ENCODE data around the gene SDHA.
"Not testable (repeated sequence)": the region's sequence is repeated elsewhere in the genome, so short reads cannot be mapped to it uniquely, and the experiment has no call there.

Gene SDHA

GRCh38 chr5:219991-220390, 1.9 kb downstream of the SDHA start:
- no peak for TF ChIP-seq CTCF (IDR thresholded peaks at IDR 0.05; ENCODE audit: low read depth, low read length, missing control alignments)
- H3K4me3 ChIP-seq (replicated peaks; ENCODE audit: low read depth, low read length), result peak overlapping the region; percentile 93

GRCh38 chr5:222951-223715, 5.0 kb downstream of the SDHA start:
- not testable (repeated sequence) for H3K4me3 ChIP-seq (replicated peaks; ENCODE audit: low read depth, low read length); DNase-seq (ENCODE audit: extremely low read depth, low read depth)

More at GRCh38 chr5:219991-220390, 1.9 kb downstream of the SDHA start:
- DNase-seq (ENCODE audit: extremely low read depth, low read depth), result no peak

DNA sequence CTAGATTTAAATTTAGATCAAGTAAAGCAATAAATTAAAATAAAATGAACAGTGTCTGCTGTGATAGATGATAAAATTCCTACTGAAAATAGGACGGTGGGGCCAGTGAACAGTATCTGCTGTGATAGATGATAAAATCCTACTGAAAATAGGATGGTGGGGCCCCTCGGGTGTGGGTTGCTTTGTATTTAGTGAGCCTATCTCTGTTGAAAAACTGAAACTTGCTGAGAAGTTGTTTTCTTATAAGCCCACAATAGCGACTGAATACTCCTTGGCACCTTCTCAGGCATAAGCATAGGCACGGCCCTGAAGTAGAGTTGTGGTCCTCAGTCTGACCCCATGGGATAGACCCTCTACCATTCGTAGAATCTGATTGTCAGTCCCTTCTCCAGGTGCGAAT, 5.7 kb downstream of the SDHA start:
- no peak overlapping the region for H3K4me3 ChIP-seq (replicated peaks; ENCODE audit: low read depth, low read length)
- TF ChIP-seq CTCF (IDR thresholded peaks at IDR 0.05; ENCODE audit: low read depth, low read length, missing control alignments), result no peak
- no peak for DNase-seq (ENCODE audit: extremely low read depth, low read depth)

DNA sequence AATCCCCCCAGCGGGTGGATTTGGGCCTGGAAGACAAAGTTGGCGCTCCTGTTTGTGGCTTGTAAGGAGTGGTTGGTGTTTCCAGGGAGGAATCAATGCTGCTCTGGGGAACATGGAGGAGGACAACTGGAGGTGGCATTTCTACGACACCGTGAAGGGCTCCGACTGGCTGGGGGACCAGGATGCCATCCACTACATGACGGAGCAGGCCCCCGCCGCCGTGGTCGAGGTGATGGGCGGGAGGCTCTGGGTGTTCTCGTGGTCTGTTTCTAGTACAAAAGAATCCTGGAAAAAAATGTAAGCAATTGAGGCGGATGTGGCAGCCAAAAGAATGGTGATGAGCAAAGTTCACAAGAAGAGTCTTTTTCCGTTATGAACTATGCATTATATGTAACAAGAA, 7.2 kb downstream of the SDHA start:
- TF ChIP-seq CTCF (IDR thresholded peaks at IDR 0.05; ENCODE audit: low read depth, low read length, missing control alignments), result no peak
- DNase-seq (ENCODE audit: extremely low read depth, low read depth), result no peak
- no peak overlapping the region for H3K4me3 ChIP-seq (replicated peaks; ENCODE audit: low read depth, low read length)

GRCh38 chr5:227375-227774, 9.3 kb downstream of the SDHA start:
- H3K4me3 ChIP-seq (replicated peaks; ENCODE audit: low read depth, low read length); DNase-seq (ENCODE audit: extremely low read depth, low read depth): not testable (repeated sequence)

DNA sequence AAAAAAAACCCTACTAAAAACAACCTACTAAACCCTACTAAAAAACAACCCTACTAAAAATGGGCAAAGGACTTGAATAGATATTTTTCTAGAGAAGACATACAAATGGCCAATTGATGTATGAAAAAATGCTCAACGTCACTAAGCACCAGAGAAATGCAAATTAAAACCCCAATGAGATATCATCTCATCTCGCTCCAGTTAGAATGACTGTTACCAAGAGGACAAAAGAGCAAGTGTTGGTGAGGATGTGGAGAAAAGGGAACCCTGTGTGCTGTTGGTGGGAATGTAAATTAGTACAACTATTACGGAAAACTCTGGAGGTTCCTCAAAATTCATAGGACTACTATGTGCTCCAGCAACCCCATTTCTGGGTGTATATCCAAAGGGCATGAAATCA, 10.8 kb downstream of the SDHA start:
- H3K4me3 ChIP-seq (replicated peaks; ENCODE audit: low read depth, low read length), result no peak overlapping the region
- DNase-seq (ENCODE audit: extremely low read depth, low read depth), result no peak
- TF ChIP-seq CTCF (IDR thresholded peaks at IDR 0.05; ENCODE audit: low read depth, low read length, missing control alignments), result no peak

DNA sequence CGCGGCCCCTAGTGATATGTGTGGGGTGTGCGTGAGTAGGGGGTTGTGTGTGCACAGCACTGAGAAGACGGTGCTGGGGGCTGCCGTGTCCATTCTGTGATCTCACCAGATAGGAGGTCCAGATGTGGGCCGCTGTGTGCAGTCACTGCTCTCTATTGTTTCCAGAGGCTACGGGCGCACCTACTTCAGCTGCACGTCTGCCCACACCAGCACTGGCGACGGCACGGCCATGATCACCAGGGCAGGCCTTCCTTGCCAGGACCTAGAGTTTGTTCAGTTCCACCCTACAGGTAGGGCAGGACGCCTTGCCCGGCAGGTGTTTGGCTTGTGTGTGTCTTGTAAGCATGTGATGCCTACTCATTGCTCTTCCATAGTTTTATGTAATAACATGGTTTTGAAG, 12.6 kb downstream of the SDHA start:
- no peak for TF ChIP-seq CTCF (IDR thresholded peaks at IDR 0.05; ENCODE audit: low read depth, low read length, missing control alignments)
- DNase-seq (ENCODE audit: extremely low read depth, low read depth), result no peak
- no peak overlapping the region for H3K4me3 ChIP-seq (replicated peaks; ENCODE audit: low read depth, low read length)

DNA sequence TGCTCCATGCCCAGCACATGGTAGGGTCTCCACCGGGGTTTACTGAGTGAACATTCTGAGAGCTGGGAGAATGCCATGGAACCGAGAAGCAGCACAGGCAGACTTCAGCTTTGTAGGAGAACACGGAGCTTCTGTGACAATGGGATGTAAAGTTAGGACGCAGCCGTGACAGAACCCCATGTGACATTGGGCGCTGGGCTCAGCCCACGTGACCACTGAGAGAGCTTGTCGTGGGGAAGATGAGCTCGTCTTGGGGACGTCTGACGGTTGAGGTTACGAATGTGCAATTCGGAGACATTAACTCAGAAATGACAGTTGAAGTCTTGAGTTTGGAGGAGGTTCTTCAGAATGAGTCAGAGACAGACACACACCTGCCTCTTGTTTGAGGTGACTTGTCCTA, 13.5 kb downstream of the SDHA start:
- no peak for DNase-seq (ENCODE audit: extremely low read depth, low read depth)
- no peak overlapping the region for H3K4me3 ChIP-seq (replicated peaks; ENCODE audit: low read depth, low read length)
- no peak for TF ChIP-seq CTCF (IDR thresholded peaks at IDR 0.05; ENCODE audit: low read depth, low read length, missing control alignments)

DNA sequence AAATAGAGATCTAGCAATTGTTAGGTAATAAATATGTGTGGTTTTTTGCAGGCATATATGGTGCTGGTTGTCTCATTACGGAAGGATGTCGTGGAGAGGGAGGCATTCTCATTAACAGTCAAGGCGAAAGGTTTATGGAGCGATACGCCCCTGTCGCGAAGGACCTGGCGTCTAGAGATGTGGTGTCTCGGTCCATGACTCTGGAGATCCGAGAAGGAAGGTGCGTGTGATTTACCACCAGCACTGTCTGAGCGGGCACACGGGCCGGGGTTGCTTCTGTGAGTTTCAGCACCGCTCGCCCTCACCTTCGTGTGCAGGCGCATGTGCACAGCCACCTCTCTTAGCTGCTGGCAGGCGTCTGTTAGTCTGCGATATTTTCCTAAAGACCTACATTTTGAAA, 15.3 kb downstream of the SDHA start:
- H3K4me3 ChIP-seq (replicated peaks; ENCODE audit: low read depth, low read length); DNase-seq (ENCODE audit: extremely low read depth, low read depth): not testable (repeated sequence)
